ENCODE data around the gene ST6GALNAC6.

GRCh38 chr9:127923771-127924170 lies 24.4 kb upstream of the ST6GALNAC6 start:
- TF ChIP-seq FOS (IDR thresholded peaks at IDR 0.05; ENCODE audit: borderline replicate concordance, extremely low read depth, insufficient read length) (no peak), CBFB (IDR thresholded peaks at IDR 0.05; ENCODE audit: low read depth) (no peak), ZNF274 (IDR thresholded peaks at IDR 0.05; ENCODE audit: insufficient read depth, insufficient read length) (no peak), REST (IDR thresholded peaks at IDR 0.05; ENCODE audit: low read depth, low read length) (no peak)
- TF ChIP-seq, protein P1, sequence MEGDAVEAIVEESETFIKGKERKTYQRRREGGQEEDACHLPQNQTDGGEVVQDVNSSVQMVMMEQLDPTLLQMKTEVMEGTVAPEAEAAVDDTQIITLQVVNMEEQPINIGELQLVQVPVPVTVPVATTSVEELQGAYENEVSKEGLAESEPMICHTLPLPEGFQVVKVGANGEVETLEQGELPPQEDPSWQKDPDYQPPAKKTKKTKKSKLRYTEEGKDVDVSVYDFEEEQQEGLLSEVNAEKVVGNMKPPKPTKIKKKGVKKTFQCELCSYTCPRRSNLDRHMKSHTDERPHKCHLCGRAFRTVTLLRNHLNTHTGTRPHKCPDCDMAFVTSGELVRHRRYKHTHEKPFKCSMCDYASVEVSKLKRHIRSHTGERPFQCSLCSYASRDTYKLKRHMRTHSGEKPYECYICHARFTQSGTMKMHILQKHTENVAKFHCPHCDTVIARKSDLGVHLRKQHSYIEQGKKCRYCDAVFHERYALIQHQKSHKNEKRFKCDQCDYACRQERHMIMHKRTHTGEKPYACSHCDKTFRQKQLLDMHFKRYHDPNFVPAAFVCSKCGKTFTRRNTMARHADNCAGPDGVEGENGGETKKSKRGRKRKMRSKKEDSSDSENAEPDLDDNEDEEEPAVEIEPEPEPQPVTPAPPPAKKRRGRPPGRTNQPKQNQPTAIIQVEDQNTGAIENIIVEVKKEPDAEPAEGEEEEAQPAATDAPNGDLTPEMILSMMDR (IDR thresholded peaks at IDR 0.05 in 2 of 3, conservative IDR thresholded peaks at IDR 0.05 in 1 of 3; ENCODE audit: control insufficient read depth in 2 of 3, extremely low read depth in 1 of 3, insufficient read depth in 1 of 3, low read depth in 3 of 3, low read length in 3 of 3) = no peak

All from GM12878 (cell line).